NB4 (cell line): ENCODE results near the gene KRT17.
"Not testable (repeated sequence)": the region's sequence is repeated elsewhere in the genome, so short reads cannot be mapped to it uniquely, and the experiment has no call there.

Experiments
- DNase-seq: peaks from one replicate; pipeline ENCODE4 v3.0.0; 2010; ENCODE audit warnings: low read depth
- H3K4me3 ChIP-seq: one replicate; pipeline ENCODE4 v1.5.1; 2011; ENCODE audit warnings: mild to moderate bottlenecking, low read depth, low read length, moderate library complexity
- MYC ChIP-seq: IDR thresholded peaks from 2 replicates; pipeline ENCODE4 v1.6.1; 2011; ENCODE audit warnings: low read depth, low read length
- POLR2A ChIP-seq: IDR thresholded peaks from 2 replicates; pipeline ENCODE4 v1.6.1; 2011; ENCODE audit warnings: mild to moderate bottlenecking; ENCODE audit not compliant: insufficient read length; ENCODE audit errors: extremely low read depth
- TF ChIP-seq, protein P1 (sequence below): IDR thresholded peaks from one replicate; pipeline ENCODE4 v1.5.1; 2012; ENCODE audit warnings: low read depth, low read length
- TF ChIP-seq, protein P2 (sequence below): IDR thresholded peaks from 2 replicates; pipeline ENCODE4 v1.6.1; 2011; ENCODE audit warnings: low read depth, low read length

KRT17 gene

DNA sequence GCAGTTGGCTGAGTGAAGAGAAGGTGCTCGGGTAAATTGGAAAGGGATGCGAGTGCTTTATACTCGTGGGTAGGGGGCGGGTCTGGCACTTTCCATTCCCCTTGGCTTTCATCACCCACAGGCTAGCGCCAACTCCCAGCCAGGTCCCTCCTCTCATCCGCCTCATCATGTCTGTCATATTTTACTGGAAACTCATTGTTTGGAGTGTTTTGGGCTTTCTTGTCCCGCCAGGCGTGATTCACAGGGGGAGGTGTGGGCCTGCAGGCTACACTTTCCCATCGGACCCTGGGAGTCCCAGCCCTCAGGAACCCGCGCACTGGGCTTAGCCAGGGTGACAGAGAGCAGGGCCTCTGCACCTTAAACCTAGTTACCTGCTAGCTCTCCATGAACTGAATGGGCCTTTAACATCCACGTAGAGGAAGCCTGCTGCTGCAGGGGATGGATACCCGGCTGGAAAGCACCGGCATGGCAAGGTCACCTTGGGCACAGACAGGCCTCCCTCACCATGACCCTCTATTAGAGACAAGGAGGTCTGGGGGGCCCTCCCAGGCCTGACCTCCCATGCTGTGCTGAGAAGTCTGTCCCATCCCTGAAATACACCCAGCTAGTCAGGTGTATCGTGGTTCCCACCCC, 37.4 kb downstream of the KRT17 start, which contains the start of gene KRT14:
TSS of gene KRT14 (minus strand) at position 33 of the 633 bp plus-strand sequence. CDS start 61 bp downstream, outside the sequence.
- no peak for TF ChIP-seq MYC
- TF ChIP-seq POLR2A, result no peak
- TF ChIP-seq, protein P1, sequence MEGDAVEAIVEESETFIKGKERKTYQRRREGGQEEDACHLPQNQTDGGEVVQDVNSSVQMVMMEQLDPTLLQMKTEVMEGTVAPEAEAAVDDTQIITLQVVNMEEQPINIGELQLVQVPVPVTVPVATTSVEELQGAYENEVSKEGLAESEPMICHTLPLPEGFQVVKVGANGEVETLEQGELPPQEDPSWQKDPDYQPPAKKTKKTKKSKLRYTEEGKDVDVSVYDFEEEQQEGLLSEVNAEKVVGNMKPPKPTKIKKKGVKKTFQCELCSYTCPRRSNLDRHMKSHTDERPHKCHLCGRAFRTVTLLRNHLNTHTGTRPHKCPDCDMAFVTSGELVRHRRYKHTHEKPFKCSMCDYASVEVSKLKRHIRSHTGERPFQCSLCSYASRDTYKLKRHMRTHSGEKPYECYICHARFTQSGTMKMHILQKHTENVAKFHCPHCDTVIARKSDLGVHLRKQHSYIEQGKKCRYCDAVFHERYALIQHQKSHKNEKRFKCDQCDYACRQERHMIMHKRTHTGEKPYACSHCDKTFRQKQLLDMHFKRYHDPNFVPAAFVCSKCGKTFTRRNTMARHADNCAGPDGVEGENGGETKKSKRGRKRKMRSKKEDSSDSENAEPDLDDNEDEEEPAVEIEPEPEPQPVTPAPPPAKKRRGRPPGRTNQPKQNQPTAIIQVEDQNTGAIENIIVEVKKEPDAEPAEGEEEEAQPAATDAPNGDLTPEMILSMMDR, result no peak
- TF ChIP-seq, protein P2, sequence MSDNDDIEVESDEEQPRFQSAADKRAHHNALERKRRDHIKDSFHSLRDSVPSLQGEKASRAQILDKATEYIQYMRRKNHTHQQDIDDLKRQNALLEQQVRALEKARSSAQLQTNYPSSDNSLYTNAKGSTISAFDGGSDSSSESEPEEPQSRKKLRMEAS, result no peak
- H3K4me3 ChIP-seq, result no peak within 1 kb of the TSS
- DNase-seq, result no peak

DNA sequence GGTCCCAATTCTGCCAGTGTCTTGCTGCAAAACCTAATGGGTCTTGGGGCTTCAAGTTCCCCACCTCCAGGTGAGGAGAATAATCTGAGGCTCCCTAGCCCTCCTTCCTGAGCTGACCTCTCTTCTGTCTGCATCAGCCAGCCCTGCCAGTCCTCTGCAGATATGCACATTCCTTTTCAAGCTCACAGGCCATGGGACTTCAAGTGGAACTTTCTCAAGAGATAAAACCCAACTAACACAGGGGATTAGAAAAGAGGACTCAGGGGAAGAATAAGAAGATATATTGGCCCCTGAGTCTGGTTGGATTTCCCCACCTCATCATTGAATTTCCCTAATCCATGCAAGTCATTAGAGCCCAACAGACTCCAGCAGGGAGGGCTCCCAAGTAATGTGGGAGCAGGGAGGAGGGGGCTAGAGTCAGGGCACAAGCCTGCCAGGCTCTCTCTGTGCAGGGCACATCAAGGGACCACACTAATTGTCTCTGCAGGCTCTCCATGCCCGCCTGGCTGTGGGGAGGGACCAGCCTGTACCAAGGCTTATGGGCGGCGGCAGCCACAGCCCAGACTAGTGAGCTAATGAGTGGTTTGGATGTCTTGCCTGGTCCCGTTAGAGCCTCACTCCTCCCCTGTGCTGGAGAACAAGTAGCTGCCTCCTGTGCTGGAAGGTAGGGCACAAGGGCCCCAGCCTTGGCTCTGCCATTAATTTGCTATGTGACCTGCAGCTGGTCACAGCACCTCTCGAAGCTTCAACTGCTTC, 38.9 kb downstream of the KRT17 start:
- no peak overlapping the region for H3K4me3 ChIP-seq
- no peak for TF ChIP-seq MYC
- no peak for TF ChIP-seq POLR2A
- TF ChIP-seq, protein P1, result no peak
- TF ChIP-seq, protein P2, result no peak
- DNase-seq, result no peak

GRCh38 chr17:41584331-41584927, 39.9 kb downstream of the KRT17 start:
- DNase-seq, H3K4me3 ChIP-seq: not testable (repeated sequence)

- TF ChIP-seq, protein P1, result no peak
- TF ChIP-seq POLR2A, result no peak
- TF ChIP-seq MYC, result no peak
- TF ChIP-seq, protein P2, result no peak
- DNase-seq, result no peak
- H3K4me3 ChIP-seq, result no peak overlapping the region
Observed at GRCh38 chr17:41583137-41584127, 40.9 kb downstream of the KRT17 start.

GRCh38 chr17:41582061-41582968, 42.1 kb downstream of the KRT17 start:
- H3K4me3 ChIP-seq, DNase-seq: not testable (repeated sequence)

GRCh38 chr17:41581366-41582060, 42.9 kb downstream of the KRT17 start:
- H3K4me3 ChIP-seq, result no peak overlapping the region
- TF ChIP-seq, protein P2, result no peak
- no peak for TF ChIP-seq POLR2A
- TF ChIP-seq MYC, result no peak
- TF ChIP-seq, protein P1, result no peak
- DNase-seq, result no peak
